H54 (cell line): ENCODE results near the gene NTN5.
A peak's percentile ranks its signal among the peaks of the same experiment; 100 is the strongest.

Source experiments
- DNase-seq: peaks from one replicate; pipeline ENCODE4 v3.0.0; 2011; ENCODE audit warnings: low spot score, mixed read lengths; ENCODE audit not compliant: insufficient read length
- FAIRE-seq: peaks from 3 replicates; lab custom pipeline; 2011; peaks lifted over from hg19 to GRCh38; lab: Jason Lieb, UNC
- POLR2A ChIP-seq: IDR thresholded peaks from 2 replicates; pipeline ENCODE4 v1.6.1; 2011; ENCODE audit warnings: low read depth, mild to moderate bottlenecking, low read length

NTN5 gene

GRCh38 chr19:48630296-48631063 lies 42.3 kb downstream of the NTN5 start:
- no peak for TF ChIP-seq POLR2A
- FAIRE-seq (no peak), DNase-seq (no peak)

GRCh38 chr19:48629599-48630295 lies 43.1 kb downstream of the NTN5 start:
- FAIRE-seq, result no peak
- no peak for TF ChIP-seq POLR2A
- DNase-seq, result no peak

GRCh38 chr19:48629297-48629598 lies 43.6 kb downstream of the NTN5 start:
- no peak for TF ChIP-seq POLR2A
- DNase-seq (no peak), FAIRE-seq (no peak)

- DNase-seq (no peak), FAIRE-seq (no peak)
- TF ChIP-seq POLR2A, result no peak
Observed at GRCh38 chr19:48628486-48629296, 44.1 kb downstream of the NTN5 start.

- FAIRE-seq (no peak), DNase-seq (no peak)
- no peak for TF ChIP-seq POLR2A
Observed at GRCh38 chr19:48627865-48628314, 44.9 kb downstream of the NTN5 start.

- DNase-seq (no peak), FAIRE-seq (no peak)
Observed at GRCh38 chr19:48627201-48627864, 45.5 kb downstream of the NTN5 start.

GRCh38 chr19:48625891-48626327 lies 46.9 kb downstream of the NTN5 start:
- no peak for FAIRE-seq
- no peak for DNase-seq
- no peak for TF ChIP-seq POLR2A

More at GRCh38 chr19:48627201-48627864, 45.5 kb downstream of the NTN5 start:
- TF ChIP-seq POLR2A, result no peak

- DNase-seq (no peak), FAIRE-seq (no peak)
- no peak for TF ChIP-seq POLR2A
Observed at GRCh38 chr19:48624791-48625723, 47.8 kb downstream of the NTN5 start.

- peak; percentile 82 for DNase-seq
- FAIRE-seq, result no peak
- no peak for TF ChIP-seq POLR2A
Observed at GRCh38 chr19:48624067-48624594, 48.7 kb downstream of the NTN5 start.

GRCh38 chr19:48623556-48624066 lies 49.2 kb downstream of the NTN5 start:
- DNase-seq (no peak), FAIRE-seq (no peak)
- TF ChIP-seq POLR2A, result no peak

- no peak for TF ChIP-seq POLR2A
- no peak for FAIRE-seq
- no peak for DNase-seq
Observed at GRCh38 chr19:48619692-48620585, 52.9 kb downstream of the NTN5 start.
